Body of pancreas (tissue), 4 donors: ENCODE results near the gene PSD4. TPM values are rescaled to one million over a fixed set of nuclear protein-coding genes. Genes with fewer than 3 reads are reported as not detected.

Experiments used
- ATAC-seq: fragments of 150-250 bp; one replicate; pipeline ENCODE4 v1.9.1; 2016
- DNase-seq, 4 donors: peaks; one replicate each; pipeline ENCODE4 v3.0.0-alpha.2; 2019
- H3K27ac ChIP-seq, 4 donors: fragments of 200-600 bp; sonication (generic); 1 replicate in 3 of 4; 2 replicates in 1 of 4; pipeline versions ENCODE4 v1.5.1 to v1.6.1; 2016 to 2019; ENCODE audit warnings: mild to moderate bottlenecking in 1 of 4, mixed read lengths in 1 of 4, moderate library complexity in 1 of 4
- H3K27me3 ChIP-seq, 2 donors: fragments of 200-600 bp; sonication (generic); one replicate each; pipeline ENCODE4 v1.6.0; 2016; ENCODE audit warnings: mild to moderate bottlenecking in 1 of 2
- H3K36me3 ChIP-seq, 2 donors: fragments of 200-600 bp; sonication (generic); replicated peaks in 1 of 2; 2 replicates each; pipeline ENCODE4 v1.5.1; 2016; ENCODE audit warnings: low read depth in 2 of 2; ENCODE audit not compliant: insufficient read depth in 1 of 2
- H3K4me1 ChIP-seq: fragments of 200-600 bp; sonication (generic); one replicate; pipeline ENCODE4 v1.6.0; 2016
- H3K4me3 ChIP-seq, 2 donors: fragments of 200-600 bp; sonication (generic); 1 replicate in 1 of 2; 2 replicates in 1 of 2; pipeline ENCODE4 v1.5.1; 2016 to 2019
- H3K9me3 ChIP-seq, 3 donors: fragments of 200-600 bp; sonication (generic); 1 replicate in 2 of 3; 2 replicates in 1 of 3; pipeline ENCODE4 v1.5.1; 2016
- POLR2A ChIP-seq, 3 donors: fragments of 450-650 bp; IDR thresholded peaks; one replicate each; pipeline ENCODE4 v1.6.1; 2016; ENCODE audit warnings: antibody characterized with exemption in 3 of 3, mild to moderate bottlenecking in 2 of 3
- WGBS, 2 donors: methylation state at CpG; one replicate each; pipeline ENCODE4 v1.1.5; 2017; 5-methylcytosine and 5-hydroxymethylcytosine counted together
- intact Hi-C: fragments of 100-400 bp; cut with DNase I; formaldehyde crosslinking; loops from one replicate; pipeline ENCODE4 v1.15.1; 2023
- total RNA-seq, 2 donors: library from RNA; depleted of rRNA; stranded (reverse); fragments of >200 nt; gene quantifications; one replicate each; pipeline ENCODE4 v1.1.0, GENCODE V29; 2016
- TF ChIP-seq, protein P1 (sequence below), 7 experiments: fragments of 450-650 bp in 4 of 7; fragments of 200-600 bp in 3 of 7; sonication (generic) in 3 of 7; IDR thresholded peaks; one replicate each; pipeline ENCODE4 v1.5.1; 2016 to 2019; ENCODE audit warnings: antibody characterized with exemption in 7 of 7

PSD4 gene
- total RNA-seq, 2 donors from 2014 or later = 40.5 to 83.4 TPM

- H3K4me1 ChIP-seq = peaks cover 11% of the 10 kb centered on the region
- peaks cover 2 to 4% of the 10 kb centered on the region in 2 donors for H3K36me3 ChIP-seq
- ATAC-seq = no peak
- WGBS, 2 donors = 76 to 77% methylated on average over 6 of the region's 6 CpGs
- intact Hi-C loops = no loop called here
- H3K27me3 ChIP-seq = no peaks in the 10 kb centered on the region
- H3K9me3 ChIP-seq = no peaks in the 10 kb centered on the region
- no peak overlapping the region for H3K4me3 ChIP-seq
- DNase-seq = no peak
- H3K27ac ChIP-seq = no peak overlapping the region
- TF ChIP-seq POLR2A (IDR thresholded peaks at IDR 0.05) = no peak
- TF ChIP-seq, protein P1, sequence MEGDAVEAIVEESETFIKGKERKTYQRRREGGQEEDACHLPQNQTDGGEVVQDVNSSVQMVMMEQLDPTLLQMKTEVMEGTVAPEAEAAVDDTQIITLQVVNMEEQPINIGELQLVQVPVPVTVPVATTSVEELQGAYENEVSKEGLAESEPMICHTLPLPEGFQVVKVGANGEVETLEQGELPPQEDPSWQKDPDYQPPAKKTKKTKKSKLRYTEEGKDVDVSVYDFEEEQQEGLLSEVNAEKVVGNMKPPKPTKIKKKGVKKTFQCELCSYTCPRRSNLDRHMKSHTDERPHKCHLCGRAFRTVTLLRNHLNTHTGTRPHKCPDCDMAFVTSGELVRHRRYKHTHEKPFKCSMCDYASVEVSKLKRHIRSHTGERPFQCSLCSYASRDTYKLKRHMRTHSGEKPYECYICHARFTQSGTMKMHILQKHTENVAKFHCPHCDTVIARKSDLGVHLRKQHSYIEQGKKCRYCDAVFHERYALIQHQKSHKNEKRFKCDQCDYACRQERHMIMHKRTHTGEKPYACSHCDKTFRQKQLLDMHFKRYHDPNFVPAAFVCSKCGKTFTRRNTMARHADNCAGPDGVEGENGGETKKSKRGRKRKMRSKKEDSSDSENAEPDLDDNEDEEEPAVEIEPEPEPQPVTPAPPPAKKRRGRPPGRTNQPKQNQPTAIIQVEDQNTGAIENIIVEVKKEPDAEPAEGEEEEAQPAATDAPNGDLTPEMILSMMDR (IDR thresholded peaks at IDR 0.05) = no peak
Measured at GRCh38 chr2:113187771-113188170, 14.0 kb downstream of the PSD4 start.

GRCh38 chr2:113190871-113191270 lies 17.1 kb downstream of the PSD4 start:
- DNase-seq (no peak), ATAC-seq (no peak)
- no peaks in the 10 kb centered on the region for H3K9me3 ChIP-seq
- H3K27ac ChIP-seq = no peak overlapping the region
- TF ChIP-seq, protein P1 (IDR thresholded peaks at IDR 0.05) = no peak
- TF ChIP-seq POLR2A (IDR thresholded peaks at IDR 0.05) = no peak
- peaks cover 4 to 8% of the 10 kb centered on the region in 2 donors for H3K36me3 ChIP-seq
- intact Hi-C loops = no loop called here
- peaks cover 3% of the 10 kb centered on the region for H3K4me1 ChIP-seq
- no peak overlapping the region for H3K4me3 ChIP-seq
- no peaks in the 10 kb centered on the region for H3K27me3 ChIP-seq
- WGBS, 2 donors = 78 to 90% methylated on average over 1 of the region's 1 CpG

DNA sequence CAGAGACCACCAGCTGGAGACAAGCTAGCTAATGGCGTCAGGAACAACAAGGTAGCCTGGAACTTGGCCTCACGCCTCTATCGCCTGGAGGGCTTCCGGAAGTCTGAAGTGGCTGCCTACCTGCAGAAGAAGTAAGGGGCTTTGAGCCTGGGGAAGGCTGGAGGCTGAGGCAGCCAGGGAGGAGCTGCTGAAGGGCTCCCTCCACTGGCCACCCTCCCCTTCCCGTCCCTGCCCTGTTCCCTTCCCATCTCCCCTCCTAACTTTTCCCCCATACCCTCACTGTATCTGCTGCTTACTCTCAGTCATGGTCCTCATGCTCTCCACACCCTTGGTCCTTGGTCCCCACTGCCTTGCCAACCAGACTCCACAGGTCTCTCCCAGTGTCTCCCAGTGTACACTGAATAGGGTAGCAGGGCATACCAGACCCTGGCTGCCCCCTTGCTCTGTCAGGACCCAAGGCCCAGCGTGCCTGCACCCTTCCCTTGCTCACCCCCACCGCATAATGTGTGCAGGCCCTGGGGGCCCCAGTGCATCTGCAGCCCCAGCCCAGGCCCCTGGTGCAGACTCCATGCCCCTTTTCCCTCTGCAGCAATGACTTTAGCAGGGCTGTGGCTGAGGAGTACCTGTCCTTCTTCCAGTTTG lies 18.8 kb downstream of the PSD4 start:
- Histone ChIP-seq H3K4me3 (no peak overlapping the region), H3K36me3 (peaks cover 4 to 10% of the 10 kb centered on the region in 2 donors), H3K27ac (no peak overlapping the region), H3K4me1 (peaks cover under 1% of the 10 kb centered on the region), H3K9me3 (no peaks in the 10 kb centered on the region), H3K27me3 (no peaks in the 10 kb centered on the region)
- ATAC-seq (no peak), DNase-seq (no peak)
- TF ChIP-seq, protein P1 (IDR thresholded peaks at IDR 0.05) = no peak
- TF ChIP-seq POLR2A (IDR thresholded peaks at IDR 0.05) = no peak
- intact Hi-C loops = no loop called here
- 91 to 92% methylated on average over 6 to 7 of the region's 7 CpGs for WGBS, 2 donors

GRCh38 chr2:113195923-113196501 lies 22.2 kb downstream of the PSD4 start:
- intact Hi-C loops = no loop called here
- DNase-seq = no peak
- Histone ChIP-seq H3K9me3 (no peaks in the 10 kb centered on the region), H3K27ac (no peak overlapping the region), H3K36me3 (peaks cover 4 to 10% of the 10 kb centered on the region in 2 donors), H3K4me1 (peaks cover 27% of the 10 kb centered on the region), H3K4me3 (no peak overlapping the region), H3K27me3 (no peaks in the 10 kb centered on the region)
- ATAC-seq = no peak
- TF ChIP-seq POLR2A (IDR thresholded peaks at IDR 0.05) = no peak
- TF ChIP-seq, protein P1 (IDR thresholded peaks at IDR 0.05) = no peak
- 87 to 90% methylated on average over 11 of the region's 11 CpGs for WGBS, 2 donors

- Histone ChIP-seq H3K36me3 (peaks cover 4 to 10% of the 10 kb centered on the region in 2 donors), H3K9me3 (no peaks in the 10 kb centered on the region), H3K27me3 (no peaks in the 10 kb centered on the region), H3K4me1 (peaks cover 27% of the 10 kb centered on the region), H3K27ac (no peak overlapping the region), H3K4me3 (no peak overlapping the region)
- ATAC-seq (no peak), DNase-seq (no peak)
- intact Hi-C loops = no loop called here
- 90 to 100% methylated on average over 4 of the region's 4 CpGs for WGBS, 2 donors
- TF ChIP-seq, protein P1 (IDR thresholded peaks at IDR 0.05) = no peak
- TF ChIP-seq POLR2A (IDR thresholded peaks at IDR 0.05) = no peak
Measured at GRCh38 chr2:113196839-113197238, 23.1 kb downstream of the PSD4 start.
